ENCODE results near the gene SH3BP1. TPM values are rescaled to one million over a fixed set of nuclear protein-coding genes. Genes with fewer than 3 reads are reported as not detected.

The SH3BP1 gene
- total and polyA plus RNA-seq, 2 of the 8 experiments (the other 6 are each of a cell fraction or from before 2014, with no cell fraction given): 23.9 to 40.3 TPM

DNA sequence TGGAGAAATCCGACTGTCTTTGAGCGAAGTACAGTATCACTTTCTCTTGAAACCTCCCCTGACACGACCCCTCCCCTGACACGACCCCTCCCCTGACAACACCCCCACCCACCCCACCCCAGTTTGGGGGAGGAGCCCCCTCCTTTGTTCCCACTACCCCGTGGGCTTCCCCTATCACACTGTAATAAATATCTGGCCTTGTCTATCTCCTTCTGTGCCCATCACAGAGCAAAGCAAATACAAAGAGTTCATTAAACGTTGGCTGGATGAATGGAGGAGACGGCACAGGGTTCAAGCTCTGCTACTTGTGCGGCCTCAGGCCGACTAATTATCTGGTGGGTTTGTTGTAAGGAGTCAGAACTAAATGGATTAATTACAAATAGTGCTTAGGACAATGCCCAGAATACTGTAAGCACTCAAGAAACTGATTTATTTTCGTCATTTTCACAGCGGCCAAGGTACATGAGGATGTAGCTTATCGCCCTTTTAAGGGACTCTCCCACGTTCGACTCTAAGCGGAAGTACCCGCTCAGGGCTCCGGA is 31.5 kb upstream of the SH3BP1 start:
- peak overlapping the region; percentile 93 for H3K27ac ChIP-seq (ENCODE audit: low read depth, low read length)
- H2BK12ac ChIP-seq (ENCODE audit: low read depth, low read length): peak overlapping the region; percentile 60; the same call in 1 of the 2 replicates
- peak overlapping the region; percentile 85 for H3K18ac ChIP-seq (ENCODE audit: extremely low read depth, low read length)
- H3K36me3 ChIP-seq (ENCODE audit: control insufficient read depth in 2 of 4, insufficient read depth in 4 of 4, low read length in 3 of 4): peaks cover 0 to 2% (median 0%) of the 10 kb centered on the region in 4 experiments; a peak in 1 of 8 replicates
- WGBS, 2 experiments (ENCODE audit: extremely low coverage in 1 of 2, insufficient coverage in 1 of 2, insufficient read length in 1 of 2, insufficient replicate concordance in 2 of 2, low coverage in 1 of 2, low lambda C conversion rate in 2 of 2, missing lambda C conversion rate in 1 of 2): 4% methylated on average over 17 of the region's 17 CpGs; no CpG with 5 or more reads in 1 of the 2 experiments
- peak overlapping the region; percentile 97; the same call in 1 of the 2 replicates for H2BK15ac ChIP-seq (ENCODE audit: low read length)
- H3K23ac ChIP-seq (ENCODE audit: insufficient read length): no peak overlapping the region
- H3K4me3 ChIP-seq (ENCODE audit: extremely low read depth in 1 of 4, insufficient read depth in 2 of 4, low read depth in 3 of 4, low read length in 4 of 4): peak overlapping the region; percentile 68 to 83 (median 74)
- peak overlapping the region; percentile 99; the same call in 1 of the 2 replicates for H4K8ac ChIP-seq (ENCODE audit: extremely low read depth, insufficient read depth, low read length)
- peaks cover 13% of the 10 kb centered on the region for H3K23me2 ChIP-seq (ENCODE audit: low read depth, low read length)
- no peak overlapping the region for H4K91ac ChIP-seq (replicated peaks; ENCODE audit: insufficient read length, low read length)
- H3K9ac ChIP-seq (replicated peaks in 1 of 4; ENCODE audit: extremely low read depth in 1 of 4, low read depth in 3 of 4, low read length in 3 of 4): peak overlapping the region in 3 of 4 experiments; percentile 73 to 84 (median 82); a peak in 6 of 7 replicates
- no peak overlapping the region; the same call in 1 of the 2 replicates for H2AFZ ChIP-seq (ENCODE audit: low read length)
- FAIRE-seq: no peak
- H3K4ac ChIP-seq (replicated peaks; ENCODE audit: insufficient read length, low read depth, low read length): no peak overlapping the region
- no peak overlapping the region for H3K14ac ChIP-seq (ENCODE audit: insufficient read length)
- POLR2A ChIA-PET (ENCODE audit: partially characterized antibody): interaction anchor here (0.6 to 7.8 kb wide), 26 partner anchors 9 to 1649 kb away, joined by 3 to 63 read pairs (median 4); partner anchors contain the start of genes LGALS1, NOL12 and TRIOBP
- no peaks in the 10 kb centered on the region for H3K9me3 ChIP-seq (ENCODE audit: insufficient read depth in 2 of 2, low read depth in 1 of 2, low read length in 1 of 2)
- CTCF ChIA-PET (ENCODE audit: partially characterized antibody): interaction anchor here (0.7 to 4.5 kb wide), 19 partner anchors 8 to 1311 kb away, joined by 3 to 35 read pairs (median 5); partner anchors contain the start of genes PDXP and SH3BP1
- H3K79me2 ChIP-seq (ENCODE audit: control insufficient read depth in 1 of 2, insufficient read depth in 2 of 2, low read length in 2 of 2): peaks cover 0 to 11% of the 10 kb centered on the region in 2 experiments; a peak in 1 of 4 replicates
- H3K56ac ChIP-seq (replicated peaks; ENCODE audit: insufficient read length, low read depth, low read length): peak overlapping the region; percentile 13
- peak overlapping the region; percentile 61; the same call in 1 of the 2 replicates for H2AK5ac ChIP-seq (ENCODE audit: low read depth, low read length)
- H2BK20ac ChIP-seq (ENCODE audit: low read length): peak overlapping the region; percentile 90; the same call in 1 of the 2 replicates
- 0 out of 2 replicates have a peak, but pooled peaks cover 7% of the 10 kb centered on the region for H3K79me1 ChIP-seq (ENCODE audit: low read depth, low read length)
- H4K20me1 ChIP-seq (replicated peaks in 1 of 2; ENCODE audit: control insufficient read depth in 1 of 2, insufficient read depth in 2 of 2, low read length in 2 of 2): no peaks in the 10 kb centered on the region
- peaks cover 0 to 8% (median 6%) of the 10 kb centered on the region in 4 experiments; a peak in 6 of 7 replicates for H3K4me1 ChIP-seq (replicated peaks in 1 of 4; ENCODE audit: control insufficient read depth in 3 of 4, insufficient read depth in 4 of 4, low read length in 3 of 4)
- no peak for DNase-seq (ENCODE audit: low read depth in 1 of 2, low spot score in 2 of 2)
- H3K27me3 ChIP-seq (replicated peaks in 1 of 4; ENCODE audit: control insufficient read depth in 3 of 4, extremely low read depth in 1 of 4, insufficient read depth in 3 of 4, low read length in 3 of 4): no peaks in the 10 kb centered on the region
- peak overlapping the region; percentile 18 for H2BK120ac ChIP-seq (replicated peaks; ENCODE audit: low read depth, low read length)
- peak overlapping the region; percentile 54 to 68 for H3K4me2 ChIP-seq (ENCODE audit: insufficient read depth in 1 of 2, low read depth in 2 of 2, low read length in 2 of 2)
- H2BK5ac ChIP-seq (ENCODE audit: low read depth, low read length): peak overlapping the region; percentile 100
- peak overlapping the region; percentile 82 for H4K5ac ChIP-seq (ENCODE audit: insufficient read length, low read depth, low read length)
- TF ChIP-seq TAF7 (optimal IDR thresholded peaks at IDR 0.05; ENCODE audit: borderline replicate concordance, low read depth, low read length) (no peak), CEBPB (IDR thresholded peaks at IDR 0.05; ENCODE audit: low read depth, low read length) (no peak), KDM1A (IDR thresholded peaks at IDR 0.05; ENCODE audit: borderline replicate concordance, low read length) (0 out of 2 replicates have a peak, but pooled peaks have one; percentile 4), NANOG (IDR thresholded peaks at IDR 0.05; ENCODE audit: insufficient read depth, low read depth, low read length, poor library complexity, severe bottlenecking) (peak; percentile 42), GABPA (IDR thresholded peaks at IDR 0.05; ENCODE audit: borderline replicate concordance, insufficient read depth, low read length) (peak; percentile 93), EGR1 (IDR thresholded peaks at IDR 0.05; ENCODE audit: borderline replicate concordance, low read depth, low read length) (no peak), POLR2AphosphoS5 (IDR thresholded peaks at IDR 0.05; ENCODE audit: low read depth, low read length) (0 out of 2 replicates have a peak, but pooled peaks have one; percentile 57), ZNF274 (IDR thresholded peaks at IDR 0.05; ENCODE audit: borderline replicate concordance, extremely low read depth, low read length) (no peak), GTF2F1 (IDR thresholded peaks at IDR 0.05; ENCODE audit: borderline replicate concordance, low read depth, low read length) (0 out of 2 replicates have a peak, but pooled peaks have one; percentile 27), POU5F1 (IDR thresholded peaks at IDR 0.05; ENCODE audit: low read depth, low read length) (no peak)
- TF ChIP-seq, protein P1, sequence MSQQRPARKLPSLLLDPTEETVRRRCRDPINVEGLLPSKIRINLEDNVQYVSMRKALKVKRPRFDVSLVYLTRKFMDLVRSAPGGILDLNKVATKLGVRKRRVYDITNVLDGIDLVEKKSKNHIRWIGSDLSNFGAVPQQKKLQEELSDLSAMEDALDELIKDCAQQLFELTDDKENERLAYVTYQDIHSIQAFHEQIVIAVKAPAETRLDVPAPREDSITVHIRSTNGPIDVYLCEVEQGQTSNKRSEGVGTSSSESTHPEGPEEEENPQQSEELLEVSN (IDR thresholded peaks at IDR 0.05): peak; percentile 96

All from H1 (cell line).